HG03025 (cell line): ENCODE results near the gene HUS1.
"Not testable (repeated sequence)": the region's sequence is repeated elsewhere in the genome, so short reads cannot be mapped to it uniquely, and the experiment has no call there.

Experiments
- ATAC-seq: cut with Tn5 transposase; IDR thresholded peaks from one replicate; pipeline ENCODE4 v1.9.1; 2021; ENCODE audit warnings: mild to moderate bottlenecking, moderate library complexity; ENCODE audit not compliant: unreplicated experiment, low FRiP score

Gene HUS1

GRCh38 chr7:47931005-47932004 is 48.1 kb downstream of the HUS1 start:
- ATAC-seq: no peak

GRCh38 chr7:47924266-47924665 is 55.1 kb downstream of the HUS1 start:
- ATAC-seq: no peak

GRCh38 chr7:47923081-47923875 is 56.1 kb downstream of the HUS1 start:
- not testable (repeated sequence) for ATAC-seq

DNA sequence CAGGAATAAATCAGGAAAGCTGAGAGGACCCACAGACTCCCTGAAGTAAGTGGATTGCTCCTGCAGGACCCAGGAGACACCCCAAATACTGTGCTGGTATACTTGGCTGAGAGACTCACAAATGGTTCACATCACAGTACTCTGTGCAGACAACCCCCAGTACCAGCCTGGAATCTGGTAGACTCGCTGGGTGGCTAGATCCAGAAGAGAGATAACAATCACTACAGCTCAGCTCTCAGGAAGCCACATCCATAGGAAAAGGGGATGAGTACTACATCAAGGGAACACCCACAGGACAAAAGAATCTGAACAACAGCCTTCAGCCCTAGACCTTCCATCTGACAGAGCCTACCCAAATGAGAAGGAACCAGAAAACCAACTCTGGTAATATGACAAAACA is 62.9 kb downstream of the HUS1 start:
- not testable (repeated sequence) for ATAC-seq

DNA sequence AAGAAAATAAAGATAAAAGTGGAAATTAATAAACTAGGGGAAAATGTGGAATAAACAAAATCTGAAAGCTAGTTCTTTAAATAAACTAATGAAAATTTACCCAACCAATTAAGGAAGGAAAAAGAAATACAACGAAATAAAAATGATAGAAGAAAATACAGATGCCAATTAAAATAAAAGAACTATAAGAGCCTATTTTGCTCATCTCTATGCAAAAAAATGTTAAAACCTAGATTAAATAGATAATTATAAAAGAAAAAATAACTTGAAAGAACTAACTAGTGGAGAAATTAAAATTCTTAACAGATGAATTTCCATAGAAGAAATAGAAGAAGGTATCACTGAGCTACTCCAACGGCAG is 63.8 kb downstream of the HUS1 start:
- no peak for ATAC-seq

GRCh38 chr7:47914717-47915615 is 64.4 kb downstream of the HUS1 start:
- no peak for ATAC-seq
